ENCODE data around the gene DYNC1LI1.

Gene DYNC1LI1

DNA sequence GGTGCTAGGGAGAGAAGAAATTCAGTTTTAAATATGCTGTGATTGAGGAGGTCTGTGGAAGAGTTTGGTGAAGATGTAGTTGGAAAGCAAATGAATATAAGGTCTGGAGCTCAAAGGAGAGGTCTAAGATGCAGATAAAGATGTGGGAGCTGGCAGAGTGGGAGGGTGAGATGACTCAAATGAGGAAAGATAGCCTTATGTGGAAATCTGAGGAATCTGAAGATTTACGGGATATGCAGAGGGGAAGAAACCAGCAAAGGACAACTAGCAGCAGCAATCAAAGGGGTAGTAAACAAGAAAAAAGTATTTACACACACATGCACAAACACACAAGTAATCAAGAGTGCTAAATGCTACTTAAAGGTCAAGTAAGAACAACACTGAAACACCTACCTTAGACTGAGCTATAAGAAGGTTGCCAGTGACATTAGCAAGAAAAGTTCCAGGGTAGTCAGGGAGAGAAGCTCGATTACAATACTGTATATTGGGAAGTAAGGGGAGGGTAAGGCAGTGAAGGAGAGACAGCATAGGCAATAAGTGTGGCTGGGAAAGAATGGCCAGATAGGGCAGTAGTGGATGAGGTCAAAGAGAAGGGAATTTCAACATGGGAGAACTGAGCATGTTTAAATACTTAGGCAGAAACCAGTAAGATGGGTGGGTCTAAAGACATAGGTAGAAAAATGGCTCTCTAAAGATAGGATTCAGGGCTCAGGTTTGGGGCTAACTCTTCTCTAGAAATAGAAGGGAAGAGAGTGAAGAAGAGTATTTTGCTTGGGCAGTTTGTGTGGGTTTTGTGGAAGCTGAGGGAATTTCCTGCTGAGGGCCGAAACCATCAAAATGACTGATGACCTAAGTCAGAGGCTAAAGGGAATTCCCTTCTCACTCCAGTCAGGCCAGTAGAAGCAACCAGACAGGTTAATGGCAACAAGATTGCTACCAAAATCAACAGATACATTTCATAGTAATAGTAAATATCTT is 76.9 kb downstream of the DYNC1LI1 start:
- no peak overlapping the region for H3K4me3 ChIP-seq (ENCODE audit: low read depth, low read length)

DNA sequence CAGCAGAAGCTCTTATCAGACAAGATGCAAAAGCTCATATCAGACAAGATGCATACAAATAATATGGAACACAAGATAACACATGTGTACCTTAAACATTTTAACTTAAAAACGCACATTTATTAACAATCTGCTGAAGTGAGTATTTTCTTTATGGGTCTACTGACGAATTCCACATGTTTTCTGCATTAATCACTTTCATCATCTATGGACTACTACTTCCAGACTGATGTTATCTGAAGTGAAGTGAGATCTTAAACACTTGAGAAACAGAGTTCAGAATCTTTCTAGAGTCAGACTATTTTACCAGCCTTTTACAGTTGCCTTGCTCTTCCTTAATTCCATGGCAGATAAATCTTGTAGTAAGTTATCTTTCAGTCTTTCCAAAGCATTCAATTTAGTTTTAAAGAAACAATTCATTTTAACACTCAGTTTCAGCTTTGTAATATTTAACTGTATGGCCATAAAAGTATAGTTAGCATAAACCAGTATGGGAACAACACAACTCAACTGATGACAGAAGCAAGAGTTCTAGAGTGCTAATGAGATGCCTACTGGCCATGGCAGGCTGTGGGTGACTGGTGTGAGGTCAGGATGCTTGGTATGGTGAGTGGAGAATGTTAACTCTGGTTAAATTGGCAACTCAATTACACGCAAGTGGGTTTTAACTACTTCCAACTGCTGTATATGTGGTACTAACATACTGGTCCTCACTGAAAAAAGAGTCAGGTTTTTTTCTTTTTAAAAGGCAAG is 77.8 kb downstream of the DYNC1LI1 start:
- no peak overlapping the region for H3K4me3 ChIP-seq (ENCODE audit: low read depth, low read length)

- H3K4me3 ChIP-seq (ENCODE audit: low read depth, low read length), result no peak overlapping the region
Measured at GRCh38 chr3:32488474-32489008, 82.1 kb downstream of the DYNC1LI1 start.

- H3K4me3 ChIP-seq (ENCODE audit: low read depth, low read length), result no peak overlapping the region
Measured at GRCh38 chr3:32487781-32488473, 82.7 kb downstream of the DYNC1LI1 start.

DNA sequence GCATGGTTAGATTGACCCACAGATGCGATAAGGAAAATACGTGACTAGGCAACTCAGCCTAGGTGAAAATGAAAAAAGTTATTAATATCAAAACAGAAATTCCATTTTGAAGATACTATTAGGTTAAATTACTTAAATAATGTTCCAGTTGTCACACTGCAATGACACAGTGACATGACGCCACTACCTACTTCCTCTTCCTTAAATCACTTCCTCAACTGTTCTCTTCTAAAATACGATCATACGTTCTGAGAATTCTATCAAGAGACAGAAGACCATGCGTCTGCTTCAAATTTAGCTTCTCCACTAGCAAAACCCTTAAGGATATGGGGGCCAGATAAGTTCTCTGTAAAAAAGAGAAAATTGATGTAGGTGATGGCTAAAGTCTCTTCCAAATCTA is 86.2 kb downstream of the DYNC1LI1 start:
- H3K4me3 ChIP-seq (ENCODE audit: low read depth, low read length), result no peak overlapping the region

DNA sequence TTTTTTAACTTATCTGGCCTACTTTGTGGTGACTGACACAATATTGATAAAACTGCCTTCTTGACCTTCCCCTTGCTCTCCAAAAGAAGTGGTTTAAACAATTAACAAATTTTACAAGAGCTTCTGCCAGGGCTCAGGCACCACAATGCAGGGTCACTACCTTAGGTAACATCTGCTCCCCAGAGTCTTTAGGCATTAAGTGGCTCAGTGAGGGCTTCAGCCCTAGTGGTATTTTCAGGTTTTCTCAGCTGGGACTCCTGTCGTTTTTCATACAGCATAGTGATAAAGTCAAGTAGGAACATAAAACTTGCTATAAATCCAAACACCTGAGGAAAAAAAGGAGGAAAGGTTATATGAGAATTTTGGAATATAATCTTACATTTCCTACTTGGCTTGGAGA is 86.9 kb downstream of the DYNC1LI1 start:
- no peak overlapping the region for H3K4me3 ChIP-seq (ENCODE audit: low read depth, low read length)

GRCh38 chr3:32482693-32483092 is 88.0 kb downstream of the DYNC1LI1 start:
- H3K4me3 ChIP-seq (ENCODE audit: low read depth, low read length), result no peak overlapping the region

DNA sequence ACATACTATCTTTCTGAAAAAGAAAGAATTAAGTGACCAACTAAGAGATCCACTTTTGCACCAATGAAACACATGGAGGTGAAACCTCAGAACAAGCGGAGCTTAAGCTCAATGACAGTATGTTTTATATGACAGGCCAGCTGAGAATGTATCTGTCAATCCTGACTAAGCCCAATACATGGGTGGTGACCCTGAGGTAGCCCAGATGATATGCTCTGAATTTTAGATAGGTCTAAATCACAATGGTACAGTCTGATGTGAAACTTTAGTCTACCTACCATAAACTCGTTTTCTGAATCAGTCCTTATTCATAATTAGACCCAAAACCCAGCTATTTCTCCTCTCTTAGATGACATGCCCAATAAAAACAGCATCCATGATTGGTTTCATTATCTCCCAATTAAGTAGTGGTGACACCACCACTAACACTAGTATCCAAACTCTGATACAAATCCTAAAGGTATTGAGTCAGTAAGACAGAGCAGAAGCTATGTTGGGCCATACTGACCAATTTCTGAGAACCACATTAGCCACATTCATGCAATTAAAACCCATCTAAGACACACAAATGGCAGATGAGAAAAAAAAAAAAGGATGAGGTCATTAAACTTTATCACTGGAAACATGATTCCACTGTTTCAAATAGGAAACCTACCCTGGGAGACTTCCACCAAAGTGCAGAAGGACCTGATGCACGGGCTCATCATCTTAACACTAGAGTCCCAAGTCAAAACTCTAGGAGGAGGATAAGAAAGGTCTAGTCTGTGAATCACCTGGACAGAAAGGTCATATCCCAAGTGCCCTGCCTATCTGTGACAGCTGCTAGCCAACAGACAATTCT is 88.6 kb downstream of the DYNC1LI1 start:
- H3K4me3 ChIP-seq (ENCODE audit: low read depth, low read length), result no peak overlapping the region

DNA sequence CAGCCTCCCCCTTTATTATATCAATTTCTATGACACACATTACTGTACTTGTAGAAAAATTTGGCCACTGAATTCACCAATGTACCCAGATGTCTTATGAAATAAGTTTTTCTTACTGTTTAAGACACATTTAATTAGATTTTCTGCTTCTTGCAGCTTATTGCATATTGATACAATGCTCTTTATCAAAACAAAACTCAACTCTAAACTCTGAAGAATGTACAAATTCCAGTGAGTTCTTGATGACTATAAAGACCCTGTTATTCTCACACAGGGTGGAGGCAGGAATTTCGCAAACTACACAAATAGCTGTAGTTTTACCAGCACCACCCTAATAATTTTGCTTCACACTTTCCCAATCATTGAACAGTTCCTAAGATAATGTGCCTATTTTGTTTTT is 90.1 kb downstream of the DYNC1LI1 start:
- no peak overlapping the region for H3K4me3 ChIP-seq (ENCODE audit: low read depth, low read length)

Data from iPS-11a (cell line).